HG03575 (cell line): ENCODE results near the gene MYO1B.

Experiments
- ATAC-seq: cut with Tn5 transposase; IDR thresholded peaks from one replicate; pipeline ENCODE4 v1.9.1; 2021; ENCODE audit not compliant: unreplicated experiment, insufficient number of reproducible peaks, low FRiP score; ENCODE audit errors: extremely low read depth

The MYO1B gene

GRCh38 chr2:191222952-191223351, 22.3 kb upstream of the MYO1B start:
- ATAC-seq, result no peak

- no peak for ATAC-seq
These were observed 20.1 kb upstream of the MYO1B start for GRCh38 chr2:191225126-191225525.

GRCh38 chr2:191225690-191226089, 19.5 kb upstream of the MYO1B start:
- no peak for ATAC-seq

- ATAC-seq, result no peak
These were observed 19.0 kb upstream of the MYO1B start for GRCh38 chr2:191226196-191226595.

GRCh38 chr2:191228333-191228732, 16.9 kb upstream of the MYO1B start:
- ATAC-seq, result no peak

- ATAC-seq, result no peak
These were observed 16.3 kb upstream of the MYO1B start for GRCh38 chr2:191228861-191229260.

GRCh38 chr2:191230174-191230573, 15.0 kb upstream of the MYO1B start:
- no peak for ATAC-seq

- ATAC-seq, result no peak
These were observed 13.2 kb upstream of the MYO1B start for GRCh38 chr2:191231995-191232394.

GRCh38 chr2:191233533-191233932, 11.7 kb upstream of the MYO1B start:
- no peak for ATAC-seq

GRCh38 chr2:191234376-191234775, 10.8 kb upstream of the MYO1B start:
- ATAC-seq, result no peak

GRCh38 chr2:191240871-191241270, 4.3 kb upstream of the MYO1B start:
- no peak for ATAC-seq

GRCh38 chr2:191241418-191241817, 3.8 kb upstream of the MYO1B start:
- ATAC-seq, result no peak

- no peak for ATAC-seq
These were observed 2.0 kb upstream of the MYO1B start for GRCh38 chr2:191243154-191243553.

- ATAC-seq, result no peak
These were observed 854 bp upstream of the MYO1B start for GRCh38 chr2:191244350-191244749.

GRCh38 chr2:191245869-191246531, 796 bp downstream of the MYO1B start:
- ATAC-seq, result no peak

- ATAC-seq, result no peak
These were observed 1.7 kb downstream of the MYO1B start for GRCh38 chr2:191246820-191247380.

GRCh38 chr2:191247381-191248057, 2.3 kb downstream of the MYO1B start:
- ATAC-seq, result no peak

- ATAC-seq, result no peak
These were observed 4.1 kb downstream of the MYO1B start for GRCh38 chr2:191249156-191249813.

- ATAC-seq, result no peak
These were observed 5.2 kb downstream of the MYO1B start for GRCh38 chr2:191250400-191250799.

- no peak for ATAC-seq
These were observed 5.8 kb downstream of the MYO1B start for GRCh38 chr2:191250986-191251385.
